Tibial nerve (tissue), 4 donors: ENCODE results near the gene CD72.
"Not testable (repeated sequence)": the region's sequence is repeated elsewhere in the genome, so short reads cannot be mapped to it uniquely, and the experiment has no call there.

Experiments
- EP300 ChIP-seq, 2 donors: sonication (generic); formaldehyde crosslinking; IDR thresholded peaks; one replicate each; pipeline ENCODE4 v1.6.1; 2017; ENCODE audit warnings: antibody characterized with exemption in 2 of 2, mild to moderate bottlenecking in 1 of 2
- TF ChIP-seq, protein P1 (sequence below), 5 experiments: fragments of 200-600 bp in 3 of 5; fragments of 450-650 bp in 2 of 5; sonication (generic) in 3 of 5; IDR thresholded peaks; one replicate each; pipeline ENCODE4 v1.5.1; 2016 to 2019; ENCODE audit warnings: antibody characterized with exemption in 5 of 5, mild to moderate bottlenecking in 3 of 5, moderate library complexity in 2 of 5

DNA sequence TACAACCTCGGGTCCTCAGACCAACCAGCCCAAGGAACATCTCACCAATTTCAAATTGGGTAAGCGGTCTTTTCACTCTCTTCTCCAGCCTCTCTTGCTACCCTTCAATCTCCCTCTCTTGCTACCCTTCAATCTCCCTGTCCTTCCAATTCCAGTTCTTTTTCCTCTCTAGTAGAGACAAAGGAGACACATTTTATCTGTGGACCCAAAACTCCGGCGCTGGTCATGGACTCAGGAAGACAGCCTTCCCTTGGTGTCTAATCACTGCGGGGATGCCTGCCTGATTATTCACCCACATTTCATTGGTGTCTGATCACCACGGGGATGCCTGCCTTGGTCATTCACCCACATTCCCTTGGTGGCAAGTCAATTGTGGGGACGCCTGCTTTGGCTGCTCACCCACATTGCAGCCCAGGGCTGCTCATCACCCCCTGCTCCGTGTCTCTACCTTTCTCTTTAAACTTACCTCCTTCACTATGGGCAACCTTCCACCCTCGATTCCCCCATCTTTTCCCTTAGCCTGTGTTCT is 19.3 kb upstream of the CD72 start:
- TF ChIP-seq, protein P1, sequence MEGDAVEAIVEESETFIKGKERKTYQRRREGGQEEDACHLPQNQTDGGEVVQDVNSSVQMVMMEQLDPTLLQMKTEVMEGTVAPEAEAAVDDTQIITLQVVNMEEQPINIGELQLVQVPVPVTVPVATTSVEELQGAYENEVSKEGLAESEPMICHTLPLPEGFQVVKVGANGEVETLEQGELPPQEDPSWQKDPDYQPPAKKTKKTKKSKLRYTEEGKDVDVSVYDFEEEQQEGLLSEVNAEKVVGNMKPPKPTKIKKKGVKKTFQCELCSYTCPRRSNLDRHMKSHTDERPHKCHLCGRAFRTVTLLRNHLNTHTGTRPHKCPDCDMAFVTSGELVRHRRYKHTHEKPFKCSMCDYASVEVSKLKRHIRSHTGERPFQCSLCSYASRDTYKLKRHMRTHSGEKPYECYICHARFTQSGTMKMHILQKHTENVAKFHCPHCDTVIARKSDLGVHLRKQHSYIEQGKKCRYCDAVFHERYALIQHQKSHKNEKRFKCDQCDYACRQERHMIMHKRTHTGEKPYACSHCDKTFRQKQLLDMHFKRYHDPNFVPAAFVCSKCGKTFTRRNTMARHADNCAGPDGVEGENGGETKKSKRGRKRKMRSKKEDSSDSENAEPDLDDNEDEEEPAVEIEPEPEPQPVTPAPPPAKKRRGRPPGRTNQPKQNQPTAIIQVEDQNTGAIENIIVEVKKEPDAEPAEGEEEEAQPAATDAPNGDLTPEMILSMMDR (IDR thresholded peaks at IDR 0.05): not testable (repeated sequence)
- not testable (repeated sequence) for TF ChIP-seq EP300 (IDR thresholded peaks at IDR 0.05)
